ENCODE data around the gene CAMK2A.

Gene CAMK2A

GRCh38 chr5:150274811-150275210 lies 14.8 kb downstream of the CAMK2A start:
- DNase-seq, result no peak

GRCh38 chr5:150272531-150272930 lies 17.0 kb downstream of the CAMK2A start:
- no peak for DNase-seq

GRCh38 chr5:150271923-150272322 lies 17.6 kb downstream of the CAMK2A start:
- DNase-seq, result no peak

GRCh38 chr5:150271296-150271692 lies 18.3 kb downstream of the CAMK2A start:
- no peak for DNase-seq

- DNase-seq, result no peak
Measured at GRCh38 chr5:150270541-150271295, 18.9 kb downstream of the CAMK2A start.

GRCh38 chr5:150266871-150267291 lies 22.7 kb downstream of the CAMK2A start:
- no peak for DNase-seq

GRCh38 chr5:150265870-150266383 lies 23.6 kb downstream of the CAMK2A start:
- DNase-seq, result no peak

GRCh38 chr5:150264667-150265603 lies 24.6 kb downstream of the CAMK2A start:
- no peak for DNase-seq

GRCh38 chr5:150263801-150264621 lies 25.6 kb downstream of the CAMK2A start:
- no peak for DNase-seq

GRCh38 chr5:150263375-150263775 lies 26.2 kb downstream of the CAMK2A start:
- no peak for DNase-seq

GRCh38 chr5:150262502-150262901 lies 27.1 kb downstream of the CAMK2A start:
- no peak for DNase-seq

- no peak for DNase-seq
Measured at GRCh38 chr5:150261231-150261630, 28.3 kb downstream of the CAMK2A start.

- DNase-seq, result no peak
Measured at GRCh38 chr5:150258130-150258529, 31.4 kb downstream of the CAMK2A start.

- no peak for DNase-seq
Measured at GRCh38 chr5:150257424-150257823, 32.1 kb downstream of the CAMK2A start.

GRCh38 chr5:150256410-150257064 lies 33.0 kb downstream of the CAMK2A start:
- no peak for DNase-seq

GRCh38 chr5:150255659-150256409 lies 33.7 kb downstream of the CAMK2A start:
- no peak for DNase-seq

- no peak for DNase-seq
Measured at GRCh38 chr5:150254774-150255173, 34.8 kb downstream of the CAMK2A start.

GRCh38 chr5:150254363-150254762 lies 35.2 kb downstream of the CAMK2A start:
- DNase-seq, result no peak

- DNase-seq, result no peak
Measured at GRCh38 chr5:150253416-150254208, 36.0 kb downstream of the CAMK2A start.

- DNase-seq, result no peak
Measured at GRCh38 chr5:150252489-150252888, 37.1 kb downstream of the CAMK2A start.

GRCh38 chr5:150251504-150251903 lies 38.1 kb downstream of the CAMK2A start:
- no peak for DNase-seq

Measured in NCI-H187 (cell line).